ENCODE results near the gene WLS. TPM values are rescaled to one million over a fixed set of nuclear protein-coding genes. Genes with fewer than 3 reads are reported as not detected.

Gene WLS
- polyA plus RNA-seq, 1 donor from 2014 or later: 8.8 TPM

- Histone ChIP-seq H3K9me2 (ENCODE audit: insufficient read depth, low read length) (no peaks in the 10 kb centered on the region), H3K27me3 (ENCODE audit: insufficient read depth, low read depth, low read length) (no peaks in the 10 kb centered on the region), H3K4me2 (ENCODE audit: low read length) (no peak overlapping the region), H4K20me1 (ENCODE audit: insufficient read depth) (no peaks in the 10 kb centered on the region), H3K4me3 (ENCODE audit: low read length) (no peak overlapping the region), H3K27ac (ENCODE audit: low read length) (no peak overlapping the region), H3K79me2 (replicated peaks; ENCODE audit: insufficient read depth, low read length) (no peaks in the 10 kb centered on the region), H3K9me3 (ENCODE audit: low read length) (no peaks in the 10 kb centered on the region), H3K9ac (ENCODE audit: low read length) (no peak overlapping the region), H3F3A (ENCODE audit: insufficient read depth, low read length, poor library complexity, severe bottlenecking) (no peaks in the 10 kb centered on the region), H3K36me3 (ENCODE audit: insufficient read depth, low read length) (no peaks in the 10 kb centered on the region), H2AFZ (ENCODE audit: low read depth, low read length) (no peak overlapping the region)
- no peak for TF ChIP-seq EP300 (conservative IDR thresholded peaks at IDR 0.05; ENCODE audit: poor library complexity, severe bottlenecking)
- no peak for TF ChIP-seq SMC3 (conservative IDR thresholded peaks at IDR 0.05; ENCODE audit: poor library complexity)
Measured at GRCh38 chr1:68121536-68121935, 110.8 kb downstream of the WLS start.

- TF ChIP-seq, protein P1, sequence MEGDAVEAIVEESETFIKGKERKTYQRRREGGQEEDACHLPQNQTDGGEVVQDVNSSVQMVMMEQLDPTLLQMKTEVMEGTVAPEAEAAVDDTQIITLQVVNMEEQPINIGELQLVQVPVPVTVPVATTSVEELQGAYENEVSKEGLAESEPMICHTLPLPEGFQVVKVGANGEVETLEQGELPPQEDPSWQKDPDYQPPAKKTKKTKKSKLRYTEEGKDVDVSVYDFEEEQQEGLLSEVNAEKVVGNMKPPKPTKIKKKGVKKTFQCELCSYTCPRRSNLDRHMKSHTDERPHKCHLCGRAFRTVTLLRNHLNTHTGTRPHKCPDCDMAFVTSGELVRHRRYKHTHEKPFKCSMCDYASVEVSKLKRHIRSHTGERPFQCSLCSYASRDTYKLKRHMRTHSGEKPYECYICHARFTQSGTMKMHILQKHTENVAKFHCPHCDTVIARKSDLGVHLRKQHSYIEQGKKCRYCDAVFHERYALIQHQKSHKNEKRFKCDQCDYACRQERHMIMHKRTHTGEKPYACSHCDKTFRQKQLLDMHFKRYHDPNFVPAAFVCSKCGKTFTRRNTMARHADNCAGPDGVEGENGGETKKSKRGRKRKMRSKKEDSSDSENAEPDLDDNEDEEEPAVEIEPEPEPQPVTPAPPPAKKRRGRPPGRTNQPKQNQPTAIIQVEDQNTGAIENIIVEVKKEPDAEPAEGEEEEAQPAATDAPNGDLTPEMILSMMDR (IDR thresholded peaks at IDR 0.05; ENCODE audit: poor library complexity, severe bottlenecking): peak; percentile 93
- TF ChIP-seq RAD21 (conservative IDR thresholded peaks at IDR 0.05) (peak; percentile 95), MXI1 (conservative IDR thresholded peaks at IDR 0.05; ENCODE audit: poor library complexity, severe bottlenecking) (no peak), SMC3 (conservative IDR thresholded peaks at IDR 0.05; ENCODE audit: poor library complexity) (peak; percentile 93), TAF1 (IDR thresholded peaks at IDR 0.05; ENCODE audit: low read depth) (no peak)
- no peak overlapping the region for H3K27ac ChIP-seq (ENCODE audit: low read length)
- H2AFZ ChIP-seq (ENCODE audit: low read depth, low read length): no peak overlapping the region
- H3K9me3 ChIP-seq (ENCODE audit: low read length): no peaks in the 10 kb centered on the region
- H3K36me3 ChIP-seq (ENCODE audit: insufficient read depth, low read length): no peaks in the 10 kb centered on the region
- H3K4me3 ChIP-seq (ENCODE audit: low read length): no peak overlapping the region
- no peaks in the 10 kb centered on the region for H3K79me2 ChIP-seq (replicated peaks; ENCODE audit: insufficient read depth, low read length)
- no peaks in the 10 kb centered on the region for H3K9me2 ChIP-seq (ENCODE audit: insufficient read depth, low read length)
- no peak overlapping the region for H3K9ac ChIP-seq (ENCODE audit: low read length)
- no peak overlapping the region for H3K4me2 ChIP-seq (ENCODE audit: low read length)
- H3F3A ChIP-seq (ENCODE audit: insufficient read depth, low read length, poor library complexity, severe bottlenecking): no peaks in the 10 kb centered on the region
- no peaks in the 10 kb centered on the region for H3K27me3 ChIP-seq (ENCODE audit: insufficient read depth, low read depth, low read length)
- no peaks in the 10 kb centered on the region for H4K20me1 ChIP-seq (ENCODE audit: insufficient read depth)
Measured at GRCh38 chr1:68120136-68120791, 112.1 kb downstream of the WLS start.

GRCh38 chr1:68119445-68119844 is 112.9 kb downstream of the WLS start:
- Histone ChIP-seq H4K20me1 (ENCODE audit: insufficient read depth) (no peaks in the 10 kb centered on the region), H3K36me3 (ENCODE audit: insufficient read depth, low read length) (no peaks in the 10 kb centered on the region), H3K4me3 (ENCODE audit: low read length) (no peak overlapping the region), H3F3A (ENCODE audit: insufficient read depth, low read length, poor library complexity, severe bottlenecking) (no peaks in the 10 kb centered on the region), H3K9me3 (ENCODE audit: low read length) (no peaks in the 10 kb centered on the region), H3K9me2 (ENCODE audit: insufficient read depth, low read length) (no peaks in the 10 kb centered on the region), H2AFZ (ENCODE audit: low read depth, low read length) (no peak overlapping the region), H3K27ac (ENCODE audit: low read length) (no peak overlapping the region), H3K27me3 (ENCODE audit: insufficient read depth, low read depth, low read length) (no peaks in the 10 kb centered on the region), H3K9ac (ENCODE audit: low read length) (no peak overlapping the region), H3K4me2 (ENCODE audit: low read length) (no peak overlapping the region), H3K79me2 (replicated peaks; ENCODE audit: insufficient read depth, low read length) (no peaks in the 10 kb centered on the region)
- TF ChIP-seq MXI1 (conservative IDR thresholded peaks at IDR 0.05; ENCODE audit: poor library complexity, severe bottlenecking): no peak
- no peak for TF ChIP-seq REST (IDR thresholded peaks at IDR 0.05; ENCODE audit: borderline replicate concordance)
- no peak for TF ChIP-seq EZH2 (IDR thresholded peaks at IDR 0.05; ENCODE audit: borderline replicate concordance, insufficient read depth, low read length, poor library complexity, severe bottlenecking)
- no peak for TF ChIP-seq SMC3 (conservative IDR thresholded peaks at IDR 0.05; ENCODE audit: poor library complexity)
- TF ChIP-seq RAD21 (conservative IDR thresholded peaks at IDR 0.05): no peak
- TF ChIP-seq, protein P1 (IDR thresholded peaks at IDR 0.05; ENCODE audit: poor library complexity, severe bottlenecking): no peak
- no peak for TF ChIP-seq TAF1 (IDR thresholded peaks at IDR 0.05; ENCODE audit: low read depth)
- TF ChIP-seq EP300 (conservative IDR thresholded peaks at IDR 0.05; ENCODE audit: poor library complexity, severe bottlenecking): no peak
- no peak for TF ChIP-seq POLR2AphosphoS5 (IDR thresholded peaks at IDR 0.05)

Data from neural cell (in vitro differentiated cells).